PC-9 (cell line): ENCODE results near the gene ZNF236. TPM values are rescaled to one million over a fixed set of nuclear protein-coding genes. Genes with fewer than 3 reads are reported as not detected.
"Not testable (repeated sequence)": the region's sequence is repeated elsewhere in the genome, so short reads cannot be mapped to it uniquely, and the experiment has no call there.

ENCODE experiments used
- BruUV-seq: library from RNA; stranded (reverse); fragments of 400-500 nt; replicated peaks from 2 replicates; lab custom pipeline; 2021; lab: Mats Ljungman, UMichigan
- CTCF ChIA-PET: fragments of 300-600 bp; sonication (Branson Sonifier 250); formaldehyde crosslinking; loops from one replicate; lab custom pipeline; 2022; ENCODE audit warnings: antibody characterized with exemption; lab: Charles Lee
- POLR2A ChIA-PET: fragments of 300-600 bp; sonication (Branson Sonifier 250); formaldehyde crosslinking; loops from one replicate; lab custom pipeline; 2022; ENCODE audit warnings: antibody characterized with exemption; ENCODE audit not compliant: unreplicated experiment; lab: Charles Lee
- DNase-seq, 2 experiments: peaks; one replicate each; pipeline versions ENCODE4 v3.0.0 to v3.0.0-alpha.2; 2015 to 2022; ENCODE audit warnings: mixed read lengths in 1 of 2
- H2AFZ ChIP-seq: fragments of 200-600 bp; sonication (generic); 2 replicates; pipeline ENCODE4 v1.8.1; 2017; ENCODE audit warnings: antibody characterized with exemption
- H3F3A ChIP-seq: fragments of 200-600 bp; sonication (generic); 2 replicates; pipeline ENCODE4 v1.8.1; 2017; ENCODE audit warnings: antibody characterized with exemption, mild to moderate bottlenecking, low read depth; ENCODE audit not compliant: insufficient read depth
- H3K27ac ChIP-seq: fragments of 200-600 bp; sonication (generic); 2 replicates; pipeline ENCODE4 v1.6.1; 2016; ENCODE audit warnings: mixed run types
- H3K27me3 ChIP-seq: fragments of 200-600 bp; sonication (generic); 2 replicates; pipeline ENCODE4 v1.6.1; 2016; ENCODE audit warnings: low read depth, mixed run types; ENCODE audit not compliant: insufficient read depth
- H3K36me3 ChIP-seq: fragments of 200-600 bp; sonication (generic); 2 replicates; pipeline ENCODE4 v1.6.1; 2016; ENCODE audit warnings: low read depth, mixed run types
- H3K4me1 ChIP-seq: fragments of 200-600 bp; sonication (generic); replicated peaks from 2 replicates; pipeline ENCODE4 v1.6.1; 2016; ENCODE audit warnings: mixed run types; ENCODE audit not compliant: insufficient read depth
- H3K4me2 ChIP-seq: fragments of 200-600 bp; sonication (generic); 2 replicates; pipeline ENCODE4 v1.6.1; 2017; ENCODE audit warnings: mixed run types
- H3K4me3 ChIP-seq: fragments of 200-600 bp; sonication (generic); 2 replicates; pipeline ENCODE4 v1.6.1; 2016; ENCODE audit warnings: mixed run types
- H3K79me2 ChIP-seq: fragments of 200-600 bp; sonication (generic); 2 replicates; pipeline ENCODE4 v1.6.1; 2017; ENCODE audit warnings: low read depth, mixed run types
- H3K9me2 ChIP-seq: fragments of 200-600 bp; sonication (generic); 2 replicates; pipeline ENCODE4 v1.8.1; 2017; ENCODE audit warnings: mild to moderate bottlenecking; ENCODE audit not compliant: insufficient read depth
- H3K9me3 ChIP-seq: fragments of 200-600 bp; sonication (generic); 2 replicates; pipeline ENCODE4 v1.8.1; 2016; ENCODE audit warnings: low read depth; ENCODE audit not compliant: insufficient read depth
- H4K20me1 ChIP-seq: fragments of 200-600 bp; sonication (generic); 2 replicates; pipeline ENCODE4 v1.8.1; 2017; ENCODE audit not compliant: insufficient read depth
- CTCF ChIP-seq: fragments of 200-600 bp; sonication (generic); conservative IDR thresholded peaks from 2 replicates; pipeline ENCODE4 v1.6.1; 2017; ENCODE audit warnings: mixed run types, antibody characterized with exemption, mild to moderate bottlenecking, moderate library complexity
- EZH2 ChIP-seq: fragments of 200-600 bp; sonication (generic); IDR thresholded peaks from 2 replicates; pipeline ENCODE4 v1.8.0; 2017; ENCODE audit warnings: antibody characterized with exemption, low read depth
- intact Hi-C: fragments of 100-400 bp; cut with micrococcal nuclease; formaldehyde crosslinking; loops from one replicate; pipeline ENCODE4 v1.10.0; 2022; ENCODE audit not compliant: unreplicated experiment
- total RNA-seq: library from RNA; stranded (reverse); gene quantifications from 2 replicates; pipeline ENCODE4 v1.2.3, GENCODE V29; 2021

ZNF236 gene
- total RNA-seq, 1 experiment from 2014 or later, result 10.8 TPM

DNA sequence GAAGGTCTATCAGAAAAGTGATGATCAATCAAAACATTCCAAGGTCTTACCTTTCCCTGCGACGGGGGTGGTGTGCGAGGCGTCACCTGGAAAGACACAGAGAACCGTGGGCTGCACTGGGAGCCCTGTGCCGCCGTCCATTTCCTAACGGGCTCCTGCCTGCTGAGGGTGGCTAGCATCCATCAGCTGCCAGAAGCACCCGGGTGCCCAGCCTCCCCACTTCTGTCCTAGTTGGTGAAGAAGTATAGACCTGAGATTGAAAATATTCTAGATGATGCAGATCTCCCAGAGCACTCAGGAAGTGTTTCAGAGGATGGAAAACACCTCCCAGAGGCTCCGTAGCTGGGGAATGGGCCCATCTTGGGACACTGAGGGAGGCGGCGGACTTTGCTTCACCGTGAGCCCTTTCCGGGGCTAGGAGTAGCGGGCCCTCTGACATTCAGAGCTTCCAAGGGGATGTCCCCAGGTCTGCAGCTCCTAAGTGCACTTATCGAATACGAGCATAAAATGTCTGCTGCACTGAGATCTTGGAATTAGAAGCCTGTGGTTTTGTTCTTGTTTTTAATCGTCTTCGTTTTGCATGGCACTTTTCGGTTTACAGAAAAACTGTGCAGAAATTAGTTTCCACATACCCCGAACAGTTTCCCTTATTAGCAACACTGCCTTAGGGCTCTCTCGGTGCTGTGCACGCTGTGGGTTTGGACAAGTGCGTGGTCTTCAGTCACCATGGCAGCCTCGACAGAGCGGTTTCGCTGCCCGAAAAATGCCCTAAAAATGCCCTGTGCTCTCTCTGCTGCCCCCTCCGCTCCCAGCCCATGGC, 166.7 kb downstream of the ZNF236 start:
- Histone ChIP-seq H3K36me3 (no peaks in the 10 kb centered on the region), H3K4me3 (no peak overlapping the region), H3K4me2 (no peak overlapping the region), H3K9me3 (no peaks in the 10 kb centered on the region), H3K27me3 (no peaks in the 10 kb centered on the region), H3F3A (no peaks in the 10 kb centered on the region), H3K9me2 (no peaks in the 10 kb centered on the region), H3K79me2 (no peaks in the 10 kb centered on the region), H3K4me1 (no peaks in the 10 kb centered on the region), H2AFZ (no peak overlapping the region), H4K20me1 (no peaks in the 10 kb centered on the region), H3K27ac (no peak overlapping the region)
- no peak for TF ChIP-seq EZH2
- intact Hi-C loops, result no loop called here
- DNase-seq, result no peak
- CTCF ChIA-PET, result no interaction called here
- POLR2A ChIA-PET, result no interaction called here
- BruUV-seq, result no TSS peak

GRCh38 chr18:76989647-76990190, 167.4 kb downstream of the ZNF236 start:
- Histone ChIP-seq H3K4me3 (no peak overlapping the region), H3K36me3 (no peaks in the 10 kb centered on the region), H3K4me1 (no peaks in the 10 kb centered on the region), H3K79me2 (no peaks in the 10 kb centered on the region), H3F3A (no peaks in the 10 kb centered on the region), H3K9me2 (no peaks in the 10 kb centered on the region), H2AFZ (no peak overlapping the region), H3K9me3 (no peaks in the 10 kb centered on the region), H3K27me3 (no peaks in the 10 kb centered on the region), H3K27ac (no peak overlapping the region), H4K20me1 (no peaks in the 10 kb centered on the region), H3K4me2 (no peak overlapping the region)
- no TSS peak for BruUV-seq
- intact Hi-C loops, result no loop called here
- DNase-seq, result no peak
- ChIA-PET CTCF (no interaction called here), POLR2A (no interaction called here)
- no peak for TF ChIP-seq EZH2
- TF ChIP-seq CTCF, result no peak

DNA sequence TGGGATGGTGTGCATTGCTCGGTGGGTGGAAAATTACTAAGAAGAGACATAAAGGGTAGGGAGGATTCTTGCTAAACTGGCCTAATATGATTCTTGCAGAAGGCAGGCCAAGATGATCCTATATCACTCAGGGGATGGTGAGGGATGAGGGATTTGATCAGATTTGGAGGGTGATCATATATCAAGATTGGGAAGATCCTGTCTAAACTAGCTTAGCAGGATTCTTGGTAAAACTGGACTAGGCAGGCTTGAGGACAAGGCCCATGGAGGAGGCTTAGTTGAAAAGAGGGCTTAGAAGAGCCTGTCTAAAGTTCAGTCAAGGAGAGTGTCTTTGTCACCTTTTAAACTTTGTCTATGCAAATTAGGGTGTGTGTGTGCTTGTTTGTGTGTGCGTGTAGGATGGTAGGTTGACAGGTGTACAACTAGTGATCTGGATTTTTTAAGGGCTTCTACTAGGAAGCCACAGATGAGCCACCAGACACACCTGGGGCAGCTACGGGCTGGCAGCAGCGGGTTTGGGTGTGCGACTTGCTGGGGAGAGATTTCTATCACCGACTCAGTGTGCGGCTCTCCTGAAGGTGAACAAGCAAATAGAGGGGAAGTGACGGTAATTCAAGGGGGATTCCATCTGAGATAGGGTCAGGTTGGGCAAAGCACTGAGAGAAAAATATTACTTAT, 168.1 kb downstream of the ZNF236 start:
- H3K36me3 ChIP-seq, H3K9me3 ChIP-seq, H3K79me2 ChIP-seq, H3K9me2 ChIP-seq, DNase-seq, H3K27me3 ChIP-seq, H2AFZ ChIP-seq, H3F3A ChIP-seq, POLR2A ChIA-PET, BruUV-seq, CTCF ChIA-PET, H3K27ac ChIP-seq, H3K4me1 ChIP-seq, H4K20me1 ChIP-seq, H3K4me2 ChIP-seq, H3K4me3 ChIP-seq, intact Hi-C loops: not testable (repeated sequence)

- H3K4me2 ChIP-seq, result no peak overlapping the region
- no peak overlapping the region for H2AFZ ChIP-seq
- H3K4me1 ChIP-seq, result no peaks in the 10 kb centered on the region
- no TSS peak for BruUV-seq
- no peak for DNase-seq
- H3K9me3 ChIP-seq, result no peaks in the 10 kb centered on the region
- H3K36me3 ChIP-seq, result no peaks in the 10 kb centered on the region
- ChIA-PET CTCF (no interaction called here), POLR2A (no interaction called here)
- no peak overlapping the region for H3K4me3 ChIP-seq
- H3K79me2 ChIP-seq, result no peaks in the 10 kb centered on the region
- H4K20me1 ChIP-seq, result no peaks in the 10 kb centered on the region
- intact Hi-C loops, result no loop called here
- TF ChIP-seq CTCF (no peak), EZH2 (no peak)
- no peaks in the 10 kb centered on the region for H3K27me3 ChIP-seq
- H3F3A ChIP-seq, result peaks cover 5% of the 10 kb centered on the region; the same call in 1 of the 2 replicates
- no peak overlapping the region for H3K27ac ChIP-seq
- no peaks in the 10 kb centered on the region for H3K9me2 ChIP-seq
Measured at GRCh38 chr18:76991021-76991688, 168.8 kb downstream of the ZNF236 start.
